ENCODE measurements around the gene HS3ST2.

The HS3ST2 gene

DNA sequence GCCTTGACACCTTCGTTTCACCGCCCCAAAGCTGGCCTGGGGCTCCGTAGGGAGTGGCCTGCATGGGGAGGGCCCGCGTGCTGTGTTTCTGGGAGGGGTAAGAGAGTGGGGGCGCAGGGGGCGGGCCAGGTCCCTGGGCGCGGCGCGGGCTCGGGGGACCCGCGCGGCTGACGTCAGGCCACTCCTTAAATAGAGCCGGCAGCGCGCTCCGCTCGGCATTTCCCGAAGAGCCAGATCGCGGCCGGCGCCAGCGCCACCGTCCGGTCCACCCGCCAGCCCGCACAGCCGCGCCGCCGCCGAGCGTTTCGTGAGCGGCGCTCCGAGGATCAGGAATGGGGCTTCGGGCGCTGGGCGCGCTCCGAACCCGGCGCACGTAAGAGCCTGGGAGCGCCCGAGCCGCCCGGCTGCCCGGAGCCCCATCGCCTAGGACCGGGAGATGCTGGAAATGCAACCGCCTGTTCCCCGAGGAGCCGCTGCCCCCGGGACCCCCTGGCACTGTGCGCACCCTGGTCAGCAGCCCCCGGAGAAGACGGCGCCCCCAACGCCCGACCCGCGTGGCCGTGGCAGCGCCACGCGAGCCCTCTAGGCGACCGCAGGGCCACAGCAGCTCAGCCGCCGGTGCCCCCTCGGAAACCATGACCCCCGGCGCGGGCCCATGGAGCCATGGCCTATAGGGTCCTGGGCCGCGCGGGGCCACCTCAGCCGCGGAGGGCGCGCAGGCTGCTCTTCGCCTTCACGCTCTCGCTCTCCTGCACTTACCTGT, at the start of gene HS3ST2:
Gene HS3ST2 (plus strand): TSS at position 215 of the 763 bp plus-strand sequence. CDS start 449 bp downstream, at position 664.
- no peak for DNase-seq

DNA sequence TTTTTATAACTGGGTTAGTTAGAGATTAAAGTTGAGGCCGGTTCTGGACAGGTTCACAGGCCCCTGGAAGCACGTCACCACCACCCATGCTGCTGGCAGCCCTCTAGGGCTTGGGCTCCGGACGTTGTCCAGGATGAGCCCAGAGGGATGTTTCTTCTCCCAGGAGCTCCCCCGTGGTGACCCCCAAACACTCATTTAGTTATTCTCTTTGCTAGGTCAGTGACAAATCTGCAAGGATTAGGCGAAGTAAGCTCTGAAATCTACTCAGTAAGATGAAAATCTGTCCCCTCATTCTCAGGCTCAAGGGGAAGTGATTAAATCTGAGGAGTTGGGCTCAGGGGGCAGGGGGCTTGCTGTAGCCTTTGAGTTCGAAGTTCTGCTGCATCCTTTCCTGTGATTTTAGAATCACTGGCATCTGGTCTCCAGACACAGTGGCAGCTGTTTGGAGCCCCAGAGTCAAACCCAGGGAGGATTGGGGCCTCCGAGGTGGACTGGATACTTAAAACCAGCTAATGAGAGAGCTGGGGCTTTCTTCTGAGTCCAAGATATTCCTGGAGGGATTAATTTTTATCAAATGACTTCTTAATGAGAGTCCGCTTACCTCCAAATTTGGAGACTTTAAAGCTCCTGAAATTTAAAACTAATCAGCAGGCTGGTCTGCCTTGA, 49.2 kb upstream of the HS3ST2 start:
- no peak for DNase-seq

DNA sequence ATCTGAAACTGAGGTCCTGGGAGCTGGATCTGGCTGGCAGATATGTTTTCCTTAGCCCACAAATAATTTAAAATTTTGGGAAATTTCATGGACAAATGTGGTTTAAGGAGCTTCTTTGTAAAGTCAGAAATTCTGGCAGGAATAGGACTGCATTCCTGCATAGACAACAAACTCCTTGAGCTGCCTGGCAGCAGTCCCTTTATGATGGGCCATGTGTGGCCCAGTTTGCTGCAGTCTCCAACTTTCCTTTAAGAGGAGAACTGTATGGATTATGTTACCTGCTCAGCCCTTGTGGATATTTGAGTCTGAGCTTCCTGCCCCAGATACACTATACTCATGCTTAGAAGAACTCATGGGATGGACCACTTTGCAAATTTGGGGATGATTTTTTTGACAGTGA, 48.5 kb upstream of the HS3ST2 start:
- DNase-seq: no peak

DNA sequence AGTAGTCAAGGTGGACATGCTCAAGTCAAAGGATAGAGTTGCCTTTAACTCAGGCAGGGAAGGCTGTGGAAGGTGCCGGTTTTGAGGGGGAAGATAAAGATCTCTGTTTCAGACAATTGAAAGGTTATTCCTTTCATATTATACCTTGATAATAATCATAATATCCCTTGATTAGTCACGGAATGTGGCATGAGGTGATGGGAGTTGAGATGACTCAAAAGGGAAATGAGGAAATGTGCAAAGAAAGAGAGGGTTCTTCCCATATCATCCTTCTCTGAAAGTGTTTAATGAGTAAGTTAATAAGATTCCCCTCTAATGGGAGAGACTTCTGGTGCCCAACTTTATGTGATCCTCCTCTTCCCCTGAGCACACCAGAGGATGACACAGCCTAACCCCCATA, 43.1 kb upstream of the HS3ST2 start:
- DNase-seq: no peak

DNA sequence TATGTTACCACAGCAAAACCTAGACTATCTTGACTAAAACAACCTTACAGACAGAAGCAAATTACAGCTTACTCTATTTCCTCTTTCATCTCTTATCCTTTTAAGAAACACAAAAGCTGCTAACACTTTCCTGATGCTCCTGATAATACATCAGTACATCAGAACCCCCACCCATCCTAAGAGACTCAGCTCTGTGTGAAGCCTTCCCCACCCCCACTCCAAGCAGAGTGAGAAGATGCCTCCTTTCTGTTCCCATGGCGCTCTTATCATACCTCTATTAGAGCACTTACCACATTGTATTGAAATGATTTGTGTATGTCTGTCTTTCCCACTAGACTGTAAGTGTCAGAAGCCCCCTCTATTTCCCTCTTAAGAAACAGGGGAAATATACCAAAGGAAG, 42.4 kb upstream of the HS3ST2 start:
- DNase-seq: no peak

DNA sequence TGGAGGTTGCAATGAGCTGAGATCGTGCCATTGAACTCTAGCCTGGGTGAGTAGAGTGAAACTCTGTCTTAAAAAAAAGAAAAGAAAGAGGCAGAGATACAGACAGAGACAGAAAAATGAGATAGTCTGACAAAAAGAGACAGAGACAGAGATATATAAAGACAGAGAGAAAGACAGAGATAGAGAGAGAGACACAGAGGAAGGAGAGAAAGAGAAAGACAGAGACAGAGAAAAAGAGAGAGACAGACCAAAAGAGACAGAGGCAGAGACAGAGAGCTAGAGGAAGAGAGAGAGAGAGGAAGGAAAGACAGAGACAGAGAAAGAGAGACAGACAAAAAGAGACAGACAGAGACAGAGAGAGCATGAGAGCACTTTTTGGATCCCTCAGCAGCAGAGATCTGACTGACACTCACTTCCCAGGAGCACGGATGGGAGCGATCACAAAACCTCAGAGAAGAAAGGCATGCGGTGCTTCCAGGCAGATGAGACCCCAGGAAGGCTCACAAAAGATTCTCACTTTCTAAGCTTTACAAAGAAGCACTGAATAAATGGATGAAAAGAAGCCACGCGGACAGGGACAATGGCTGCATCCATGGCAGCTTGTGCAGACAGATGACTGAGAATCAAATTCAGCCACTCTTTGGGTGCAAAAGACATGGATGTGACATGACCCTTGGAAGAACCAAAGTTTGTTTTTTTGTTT, 38.6 kb upstream of the HS3ST2 start:
- no peak for DNase-seq

DNA sequence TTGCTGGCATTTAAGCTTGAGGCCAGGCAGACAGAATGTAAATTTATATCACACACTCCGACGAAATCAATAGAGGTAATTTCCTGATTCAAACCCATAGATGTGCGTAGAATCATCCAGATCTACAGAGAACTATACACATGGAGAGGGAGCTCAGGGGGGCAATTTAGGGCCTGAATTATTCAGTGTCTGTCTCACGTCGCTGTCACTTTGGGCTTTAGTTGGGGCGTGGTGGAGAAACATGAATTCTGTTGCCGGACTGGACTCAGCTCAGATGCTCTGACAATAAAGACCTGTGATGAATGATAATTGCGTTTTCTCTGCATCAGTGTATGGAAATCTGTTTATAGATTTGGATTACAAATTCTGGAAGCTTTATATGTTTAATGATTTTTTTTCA, 32.5 kb upstream of the HS3ST2 start:
- no peak for DNase-seq

DNA sequence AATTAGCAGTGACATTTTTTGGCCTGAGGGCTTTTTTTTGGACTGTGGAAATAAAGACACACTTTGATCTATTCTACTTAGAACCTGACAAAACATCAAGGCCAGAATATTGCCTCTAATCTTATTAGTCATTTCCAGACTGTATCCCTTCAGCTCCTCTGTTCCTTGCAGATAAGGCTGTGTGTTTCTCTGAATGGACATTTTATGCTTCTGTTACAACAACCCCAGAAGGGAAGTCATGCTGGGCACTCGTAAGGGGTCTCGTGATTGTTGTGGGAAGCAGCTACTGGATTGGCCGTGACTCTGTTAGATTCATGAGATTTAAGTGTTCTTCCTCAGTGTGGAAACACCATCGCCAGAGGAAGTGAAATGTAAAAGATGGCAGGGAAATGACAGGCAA, 31.6 kb upstream of the HS3ST2 start:
- DNase-seq: no peak

DNA sequence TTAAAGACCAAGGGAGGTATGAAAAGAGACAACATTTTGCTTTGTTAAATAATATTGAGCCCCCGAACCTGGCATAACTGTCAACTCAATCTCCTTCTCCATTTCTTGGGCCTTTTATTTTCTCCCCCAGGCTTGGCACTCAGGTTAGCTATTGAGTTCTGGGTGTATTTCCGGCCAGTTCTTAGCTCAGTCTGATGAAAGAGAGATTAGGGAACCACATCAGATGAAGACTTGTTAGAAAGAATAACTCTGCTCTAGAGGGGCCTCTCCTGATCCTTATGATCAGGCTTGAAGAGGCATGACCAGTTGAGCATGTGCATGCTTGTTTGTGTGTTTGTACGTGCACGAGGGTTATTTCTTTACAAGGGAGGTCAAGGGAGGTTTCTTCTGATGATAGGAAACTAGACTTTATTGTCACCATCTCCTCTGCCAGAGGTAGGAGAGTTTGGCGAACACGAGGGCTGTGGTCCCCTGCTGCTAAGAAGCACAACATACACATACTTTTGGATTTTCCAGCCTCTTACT, 29.2 kb upstream of the HS3ST2 start:
- no peak for DNase-seq

DNA sequence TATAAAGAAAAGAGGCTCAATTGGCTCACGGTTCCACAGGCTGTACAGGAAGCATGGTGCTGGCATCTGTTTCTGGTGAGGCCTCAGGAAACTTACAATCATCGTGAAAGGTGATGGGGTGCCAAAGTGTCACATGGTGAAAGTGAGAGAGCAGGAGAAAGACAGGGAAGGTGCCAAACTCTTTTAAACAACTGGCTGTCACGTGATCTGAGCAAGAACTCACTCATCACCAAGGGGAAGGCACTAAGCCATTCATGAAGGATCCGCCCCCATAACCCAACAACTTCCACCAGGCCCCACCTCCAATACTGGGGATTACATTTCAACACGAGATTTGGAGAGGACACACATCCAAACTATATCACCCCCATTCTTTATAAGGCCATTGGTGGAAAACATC, 28.4 kb upstream of the HS3ST2 start:
- no peak for DNase-seq

DNA sequence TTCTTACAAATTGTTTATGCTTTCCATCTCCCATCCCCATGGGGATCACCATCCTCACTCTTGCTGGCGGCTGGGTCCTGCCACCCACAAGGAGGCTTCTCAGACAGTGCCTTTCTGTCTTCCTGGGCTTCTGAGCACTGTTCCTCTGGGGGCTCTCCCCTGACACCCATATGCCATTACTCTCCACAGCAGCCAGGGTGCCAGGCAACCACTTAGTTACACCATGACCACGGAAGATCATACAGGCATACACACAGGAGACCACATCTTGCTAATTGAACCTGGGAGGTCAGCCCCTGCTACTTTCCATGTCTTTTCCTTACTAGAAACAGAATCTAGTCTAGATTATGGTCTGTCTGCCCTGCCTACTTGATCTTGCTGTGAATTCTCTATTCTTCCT, 27.7 kb upstream of the HS3ST2 start:
- no peak for DNase-seq

DNA sequence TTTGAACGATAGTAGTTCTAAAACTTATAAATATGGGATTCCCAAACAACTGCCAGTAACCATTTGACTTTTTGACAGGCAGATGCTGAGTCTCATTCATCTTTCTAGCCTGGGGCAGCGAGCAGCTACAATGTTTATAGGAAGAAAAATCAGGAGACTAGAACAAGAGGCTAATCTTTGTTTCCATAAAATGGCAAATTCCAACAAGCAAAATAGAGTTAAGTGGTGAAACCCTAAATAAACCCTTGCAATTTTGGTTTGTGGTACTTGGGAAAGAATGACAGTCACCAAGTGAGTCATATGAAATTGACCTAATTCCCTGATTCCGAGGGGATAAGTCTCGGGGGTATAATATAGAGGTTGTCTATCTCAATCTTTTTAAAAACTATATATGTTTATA, 27.3 kb upstream of the HS3ST2 start:
- DNase-seq: no peak

DNA sequence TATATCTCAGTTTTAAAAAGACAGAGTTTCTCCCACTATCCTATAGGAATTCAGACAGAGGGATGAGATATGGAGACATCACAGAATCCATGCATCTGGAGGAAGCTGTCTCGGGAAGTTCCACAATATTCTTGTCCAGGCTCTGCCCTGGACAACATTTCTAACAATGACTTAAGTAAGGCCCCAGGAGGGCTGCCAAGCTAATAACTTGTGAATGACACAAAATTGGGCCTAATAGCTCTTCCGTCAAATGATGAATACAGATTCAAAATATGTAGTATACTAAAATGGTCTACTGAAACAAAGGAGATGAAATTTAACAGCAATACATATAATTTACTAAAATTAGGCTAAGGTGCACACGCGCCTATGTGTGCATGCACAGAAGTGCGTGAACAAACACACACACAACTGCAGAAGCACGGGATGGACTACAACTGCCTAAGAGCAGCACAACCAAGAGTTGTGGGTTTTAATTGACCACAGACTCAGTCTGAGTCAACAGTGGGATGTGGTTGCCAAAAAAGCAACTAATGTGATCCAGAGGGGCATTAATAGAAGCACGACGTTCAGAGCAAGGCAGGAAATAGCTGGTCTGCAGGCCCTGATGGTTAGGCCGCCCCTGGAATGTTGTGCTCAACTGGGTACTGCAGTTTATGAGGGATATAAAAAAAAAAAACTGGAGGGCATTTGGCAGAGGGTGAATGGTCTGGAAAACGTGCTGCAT, 26.3 kb upstream of the HS3ST2 start:
- no peak for DNase-seq

DNA sequence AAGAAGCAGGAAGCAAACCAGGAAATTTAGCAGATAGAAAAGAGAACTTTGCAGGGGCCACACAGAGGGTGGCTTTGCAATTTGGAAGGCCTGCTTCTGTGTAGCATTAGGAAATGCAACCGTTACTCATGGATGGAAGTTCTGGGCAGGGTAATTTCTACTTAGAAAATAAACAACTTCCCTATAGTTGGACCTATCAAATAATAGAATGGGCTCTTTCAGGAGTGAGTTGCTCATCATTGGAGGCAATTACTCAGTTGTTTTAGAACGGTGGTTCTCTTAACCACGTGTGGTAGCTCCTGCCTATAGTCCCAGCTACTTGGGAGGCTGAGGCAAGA, 25.8 kb upstream of the HS3ST2 start:
- DNase-seq: no peak

DNA sequence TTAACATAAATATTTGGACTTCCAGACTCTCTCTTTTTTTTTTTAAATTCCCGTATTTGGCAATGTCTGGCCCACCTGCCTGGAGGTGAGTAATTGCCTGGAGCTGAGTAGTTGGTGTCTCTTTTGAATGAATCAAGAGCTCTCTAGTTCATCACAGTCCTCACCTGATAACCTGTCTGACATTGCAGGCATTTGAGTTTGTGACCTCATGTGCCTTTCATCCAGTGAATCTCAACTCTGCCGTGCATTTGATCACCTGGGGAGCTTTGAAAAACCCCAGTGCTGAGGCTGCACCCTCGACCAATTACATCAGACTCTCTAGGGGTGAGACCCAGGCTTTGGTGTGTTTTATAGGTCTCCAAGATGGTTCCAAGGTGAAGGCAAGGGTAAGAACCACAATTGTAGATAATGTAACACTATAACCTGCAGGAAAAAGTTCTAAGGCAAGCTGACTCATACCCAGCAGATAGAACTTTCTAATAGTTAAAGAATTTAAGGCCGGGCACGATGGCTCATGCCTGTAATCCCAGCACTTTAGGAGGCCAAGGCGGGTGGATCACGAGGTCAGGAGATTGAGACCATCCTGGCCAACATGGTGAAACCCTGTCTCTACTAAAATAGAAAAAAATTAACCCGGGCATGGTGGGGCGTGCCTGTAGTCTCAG, 24.5 kb upstream of the HS3ST2 start:
- DNase-seq: no peak

DNA sequence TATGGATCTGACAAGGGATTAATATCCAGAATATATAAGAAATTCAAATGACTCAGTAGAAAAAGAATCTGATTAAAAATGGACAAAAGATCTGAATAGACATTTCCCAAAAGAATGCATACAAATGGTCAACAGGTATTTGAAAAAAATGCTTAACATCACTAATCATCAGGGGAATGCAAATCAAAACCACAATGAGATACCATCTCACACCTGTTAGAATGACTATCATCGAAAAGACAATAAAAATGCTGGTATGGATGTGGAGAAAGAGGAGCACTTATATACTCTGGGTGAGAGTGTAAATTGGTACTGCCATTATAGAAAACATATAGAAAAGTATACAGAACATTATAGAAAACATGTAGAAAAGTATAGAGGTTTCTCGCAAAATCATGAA, 16.4 kb upstream of the HS3ST2 start:
- no peak for DNase-seq

DNA sequence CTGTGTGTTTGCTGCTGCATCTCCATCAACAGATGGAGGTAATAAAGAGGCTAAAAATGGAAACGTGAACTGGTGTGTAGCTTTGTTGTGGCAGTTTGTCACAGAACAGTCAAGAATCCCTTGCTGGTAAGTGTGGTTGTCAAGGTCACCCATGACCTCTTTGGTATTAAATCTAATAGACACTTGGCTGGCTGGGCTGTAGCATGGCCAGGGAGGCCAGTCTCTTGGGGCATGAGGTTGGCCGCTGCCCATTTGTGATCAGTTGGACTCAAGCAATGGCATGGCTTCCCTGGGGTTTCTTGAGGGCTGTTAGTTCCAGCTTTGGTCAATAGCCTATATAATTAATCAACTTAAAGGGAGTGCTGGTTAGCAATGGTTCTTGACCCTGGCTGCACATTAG, 14.8 kb upstream of the HS3ST2 start:
- no peak for DNase-seq

DNA sequence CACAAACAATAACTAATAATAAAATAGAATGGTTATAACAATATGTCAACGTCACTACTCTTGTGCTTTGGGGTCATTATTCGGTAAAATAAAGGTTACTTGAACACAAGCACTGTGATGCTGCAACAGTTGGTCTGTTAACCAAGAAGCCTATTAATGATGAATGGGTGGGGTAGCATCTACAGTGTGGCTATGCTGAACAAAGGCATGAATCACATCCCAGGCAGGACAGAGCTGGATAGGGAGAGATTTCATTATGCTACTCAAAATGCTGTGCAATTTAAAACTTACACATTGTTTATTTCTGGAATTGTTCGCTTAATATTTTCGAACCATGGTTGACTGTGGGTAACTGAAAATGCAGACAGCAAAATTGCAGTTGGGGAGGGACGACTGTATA, 9.1 kb upstream of the HS3ST2 start:
- no peak for DNase-seq

DNA sequence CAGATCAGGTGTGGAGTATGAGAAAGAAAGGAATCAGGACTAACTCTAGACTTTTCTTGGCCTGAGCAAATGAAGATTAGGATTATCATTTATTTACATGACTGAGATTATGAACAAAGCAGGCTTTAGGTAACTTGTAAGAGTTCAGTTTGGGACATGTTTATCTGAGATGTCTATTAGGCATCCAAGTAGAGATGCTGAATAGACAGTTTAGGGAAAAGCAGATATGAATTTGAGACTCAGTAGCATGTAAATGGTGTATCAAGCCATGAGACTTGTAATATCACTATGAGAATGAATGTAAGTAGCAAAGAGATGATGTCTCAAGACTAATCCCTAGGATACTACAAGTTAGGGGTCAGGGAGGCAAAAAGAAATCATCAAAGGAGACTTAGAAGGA, 8.6 kb upstream of the HS3ST2 start:
- DNase-seq: no peak

DNA sequence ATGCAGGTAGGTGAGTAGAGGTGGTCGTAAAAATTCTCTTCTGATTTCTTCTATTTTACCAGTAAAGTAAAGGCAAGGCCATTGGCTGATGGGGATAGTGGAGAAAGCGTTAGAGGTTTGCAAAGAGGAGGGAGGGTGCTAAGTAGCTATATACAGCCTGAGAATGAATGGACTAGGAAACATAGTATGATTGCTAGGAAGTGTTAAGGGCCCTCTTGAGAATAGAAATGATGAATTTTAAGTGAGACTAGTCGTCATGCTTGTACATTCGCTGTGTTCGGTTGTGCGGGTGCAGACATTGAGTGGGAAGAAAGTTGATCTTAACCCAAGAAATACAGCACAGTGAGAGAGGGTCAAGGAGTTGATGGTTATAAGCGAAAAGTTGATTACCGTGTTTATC, 7.2 kb upstream of the HS3ST2 start:
- DNase-seq: no peak

DNA sequence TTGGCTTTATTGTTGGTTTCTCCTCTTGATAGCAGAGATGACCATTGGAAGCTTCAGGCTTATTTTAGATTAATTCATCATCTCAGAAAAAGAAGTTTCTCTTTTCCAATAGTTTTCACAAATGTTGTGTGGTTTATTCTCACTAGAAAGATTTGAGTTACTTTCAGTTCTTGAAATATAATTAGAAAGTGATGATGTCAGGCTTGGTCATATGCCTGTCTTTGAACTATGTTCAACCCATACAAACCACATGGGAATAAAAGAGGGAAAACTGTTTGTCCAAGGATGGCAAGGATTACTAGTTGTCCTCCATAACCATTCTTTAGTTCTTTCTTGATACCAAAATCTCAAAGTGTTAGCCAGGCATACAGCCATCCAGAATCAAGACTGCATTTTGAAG, 3.7 kb upstream of the HS3ST2 start:
- no peak for DNase-seq

DNA sequence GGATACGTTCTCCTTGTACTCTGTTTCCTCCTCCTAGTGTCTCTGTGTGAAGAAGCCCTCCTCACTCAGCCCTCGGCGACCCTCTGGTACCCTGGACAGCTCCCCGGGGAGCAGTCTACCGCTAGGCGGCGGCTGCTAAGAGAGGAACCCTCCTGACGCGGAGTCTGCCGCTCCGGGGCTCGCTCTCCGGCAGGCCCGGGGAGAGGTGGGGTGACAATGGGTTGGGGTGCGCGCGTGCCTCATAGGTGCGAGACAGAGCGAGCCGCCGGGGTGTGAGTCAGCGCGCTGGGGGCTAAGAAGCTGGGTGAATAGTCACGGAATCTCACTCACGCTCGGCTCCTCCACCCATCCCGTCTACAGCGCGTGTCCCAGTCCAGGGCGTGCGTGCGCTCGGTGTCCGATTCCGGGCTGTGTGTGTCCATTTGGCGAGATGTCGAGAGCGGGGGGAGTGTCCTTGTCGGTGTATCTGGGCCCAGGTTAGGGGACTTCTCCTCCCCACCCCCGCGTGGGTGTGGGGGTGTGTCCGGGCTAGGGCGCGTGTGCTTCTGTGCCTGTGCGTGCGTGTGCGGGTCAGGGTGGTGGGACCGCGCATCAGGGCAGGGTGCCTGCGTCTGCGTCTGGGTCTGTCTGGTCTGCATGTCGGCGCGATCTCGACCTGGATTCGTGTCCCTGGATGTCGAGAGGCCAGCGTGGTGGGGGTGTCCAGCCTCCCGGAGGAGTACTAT, 577 bp upstream of the HS3ST2 start:
- DNase-seq: peak; percentile 24
